GM19463 (cell line): ENCODE results near the gene FUT8.

ENCODE experiments used
- ATAC-seq: cut with Tn5 transposase; IDR thresholded peaks from one replicate; pipeline ENCODE4 v1.9.1; 2021; ENCODE audit warnings: mild to moderate bottlenecking, moderate library complexity; ENCODE audit not compliant: unreplicated experiment

FUT8 gene

GRCh38 chr14:65751510-65751909, 339.0 kb downstream of the FUT8 start:
- ATAC-seq, result no peak

- ATAC-seq, result no peak
These were observed 340.5 kb downstream of the FUT8 start for GRCh38 chr14:65753061-65753460.

GRCh38 chr14:65755331-65755730, 342.8 kb downstream of the FUT8 start:
- no peak for ATAC-seq

GRCh38 chr14:65756880-65757279, 344.4 kb downstream of the FUT8 start:
- no peak for ATAC-seq

- no peak for ATAC-seq
These were observed 356.6 kb downstream of the FUT8 start for GRCh38 chr14:65769151-65769550.

GRCh38 chr14:65770681-65771080, 358.2 kb downstream of the FUT8 start:
- no peak for ATAC-seq

GRCh38 chr14:65771271-65771670, 358.7 kb downstream of the FUT8 start:
- ATAC-seq, result no peak

GRCh38 chr14:65772466-65772865, 359.9 kb downstream of the FUT8 start:
- ATAC-seq, result no peak

GRCh38 chr14:65772921-65773574, 360.5 kb downstream of the FUT8 start:
- no peak for ATAC-seq

- ATAC-seq, result no peak
These were observed 361.5 kb downstream of the FUT8 start for GRCh38 chr14:65774041-65774440.

GRCh38 chr14:65776193-65776852, 363.8 kb downstream of the FUT8 start:
- ATAC-seq, result no peak

- ATAC-seq, result no peak
These were observed 368.0 kb downstream of the FUT8 start for GRCh38 chr14:65780566-65780965.

- ATAC-seq, result no peak
These were observed 370.6 kb downstream of the FUT8 start for GRCh38 chr14:65783101-65783500.

GRCh38 chr14:65783576-65783975, 371.0 kb downstream of the FUT8 start:
- no peak for ATAC-seq

GRCh38 chr14:65784574-65784973, 372.0 kb downstream of the FUT8 start:
- no peak for ATAC-seq

- no peak for ATAC-seq
These were observed 374.9 kb downstream of the FUT8 start for GRCh38 chr14:65787461-65787860.

GRCh38 chr14:65788876-65789275, 376.3 kb downstream of the FUT8 start:
- ATAC-seq, result no peak

- no peak for ATAC-seq
These were observed 376.8 kb downstream of the FUT8 start for GRCh38 chr14:65789363-65789762.

- no peak for ATAC-seq
These were observed 377.8 kb downstream of the FUT8 start for GRCh38 chr14:65790172-65790815.

- no peak for ATAC-seq
These were observed 378.9 kb downstream of the FUT8 start for GRCh38 chr14:65791191-65791981.

GRCh38 chr14:65792208-65792905, 379.8 kb downstream of the FUT8 start:
- ATAC-seq, result no peak
